Keratinocyte (primary cell): ENCODE data around the gene EFEMP1. TPM values are rescaled to one million over a fixed set of nuclear protein-coding genes. Genes with fewer than 3 reads are reported as not detected.

ENCODE experiments used
- DNase-seq: peaks from one replicate; pipeline ENCODE4 v3.0.0-alpha.2; 2011; ENCODE audit warnings: low read depth, missing footprints, low spot score
- FAIRE-seq: peaks from 2 replicates; lab custom pipeline; 2011; peaks lifted over from hg19 to GRCh38; lab: Jason Lieb, UNC
- H2AFZ ChIP-seq: 2 replicates; pipeline ENCODE4 v1.6.0; 2012; ENCODE audit warnings: low read length, control low read depth, inconsistent platforms; ENCODE audit not compliant: control insufficient read depth
- H3K27ac ChIP-seq: 2 replicates; pipeline ENCODE4 v1.5.1; 2011; ENCODE audit warnings: low read length; ENCODE audit not compliant: control insufficient read depth, insufficient read depth
- H3K27me3 ChIP-seq: 3 replicates; pipeline ENCODE4 v1.6.0; 2011; ENCODE audit warnings: low read length; ENCODE audit not compliant: control insufficient read depth, insufficient read depth; ENCODE audit errors: extremely low read depth
- H3K36me3 ChIP-seq, 2 experiments: 2 replicates in 1 of 2; 3 replicates in 1 of 2; pipeline ENCODE4 v1.5.1; 2011; ENCODE audit warnings: low read length in 2 of 2, mild to moderate bottlenecking in 1 of 2; ENCODE audit not compliant: control insufficient read depth in 2 of 2, insufficient read depth in 2 of 2; ENCODE audit errors: extremely low read depth in 1 of 2
- H3K4me1 ChIP-seq: 3 replicates; pipeline ENCODE4 v1.5.1; 2011; ENCODE audit warnings: low read length; ENCODE audit not compliant: control insufficient read depth, insufficient read depth; ENCODE audit errors: extremely low read depth
- H3K4me2 ChIP-seq: 3 replicates; pipeline ENCODE4 v1.6.0; 2011; ENCODE audit warnings: low read depth, low read length; ENCODE audit not compliant: control insufficient read depth, insufficient read depth; ENCODE audit errors: extremely low read depth
- H3K4me3 ChIP-seq, 3 experiments: fragments of 200-600 bp in 1 of 3; sonication (generic) in 1 of 3; 2 replicates in 2 of 3; 3 replicates in 1 of 3; pipeline ENCODE4 v1.5.1; 2011 to 2016; ENCODE audit warnings: low read length in 3 of 3, mild to moderate bottlenecking in 3 of 3, control low read depth in 2 of 3, inconsistent platforms in 1 of 3, low read depth in 1 of 3, mixed read lengths in 1 of 3, mixed run types in 1 of 3, moderate library complexity in 1 of 3; ENCODE audit not compliant: control insufficient read depth in 2 of 3, insufficient read depth in 2 of 3; ENCODE audit errors: extremely low read depth in 1 of 3
- H3K79me2 ChIP-seq: 2 replicates; pipeline ENCODE4 v1.6.0; 2012; ENCODE audit warnings: low read length; ENCODE audit not compliant: control insufficient read depth, insufficient read depth
- H3K9ac ChIP-seq: 3 replicates; pipeline ENCODE4 v1.6.0; 2011; ENCODE audit warnings: low read length; ENCODE audit not compliant: control insufficient read depth, insufficient read depth; ENCODE audit errors: extremely low read depth
- H3K9me1 ChIP-seq: 3 replicates; pipeline ENCODE4 v1.6.0; 2011; ENCODE audit warnings: low read length; ENCODE audit not compliant: control insufficient read depth, insufficient read depth; ENCODE audit errors: extremely low read depth
- H3K9me3 ChIP-seq: 2 replicates; pipeline ENCODE4 v1.5.1; 2012; ENCODE audit warnings: low read depth, low read length; ENCODE audit not compliant: control insufficient read depth
- H4K20me1 ChIP-seq: 3 replicates; pipeline ENCODE4 v1.6.0; 2011; ENCODE audit warnings: low read length; ENCODE audit not compliant: control insufficient read depth, insufficient read depth; ENCODE audit errors: extremely low read depth
- CTCF ChIP-seq, 3 experiments: IDR thresholded peaks in 1 of 3; conservative IDR thresholded peaks in 1 of 3; optimal IDR thresholded peaks in 1 of 3; 2 replicates in 2 of 3; 3 replicates in 1 of 3; pipeline versions ENCODE3 to v1.5.1; 2011; ENCODE audit warnings: low read length in 3 of 3, mild to moderate bottlenecking in 3 of 3, moderate library complexity in 2 of 3, control low read depth in 1 of 3, inconsistent platforms in 1 of 3; ENCODE audit not compliant: insufficient read depth in 2 of 3; ENCODE audit errors: extremely low read depth in 1 of 3
- EZH2 ChIP-seq: IDR thresholded peaks from one replicate; pipeline ENCODE4 v1.6.1; 2012; ENCODE audit warnings: inconsistent platforms, mild to moderate bottlenecking, low read length, moderate library complexity
- dilution Hi-C: fragments of 300-500 bp; cut with MboI; formaldehyde crosslinking; loops from one replicate; pipeline ENCODE4 v1.7.0; 2020; ENCODE audit warnings: low sequenced_read_pairs; ENCODE audit not compliant: extremely low pct_ligation_motif_present
- polyA plus RNA-seq, 5 experiments: library from polyadenylated mRNA; depleted of rRNA in 3 of 5; stranded (reverse) in 3 of 5; stranded (forward) in 1 of 5; unstranded in 1 of 5; fragments of >200 nt; gene quantifications; 1 replicate in 1 of 5; 2 replicates in 3 of 5; 3 replicates in 1 of 5; pipeline versions ENCODE4 v1.2.1 to v1.2.3, GENCODE V29; 2011 to 2012; ENCODE audit warnings: missing spikeins in 2 of 5, low read depth in 1 of 5, low replicate concordance in 1 of 5

Gene EFEMP1
- polyA plus RNA-seq, 1 donor (not counting 4 experiments of a cell fraction or from before 2014, with no cell fraction given), result 234 TPM

GRCh38 chr2:55949211-55949610 lies 25.6 kb upstream of the EFEMP1 start:
- H3K79me2 ChIP-seq, result no peaks in the 10 kb centered on the region
- H3K27me3 ChIP-seq, result no peaks in the 10 kb centered on the region
- H3K27ac ChIP-seq, result no peak overlapping the region
- TF ChIP-seq CTCF (optimal IDR thresholded peaks at IDR 0.05 in 1 of 3, IDR thresholded peaks at IDR 0.05 in 1 of 3, conservative IDR thresholded peaks at IDR 0.05 in 1 of 3; ENCODE audit: extremely low read depth in 1 of 3, insufficient read depth in 2 of 3, low read length in 3 of 3), result no peak
- no peak overlapping the region for H3K9ac ChIP-seq
- H3K4me3 ChIP-seq, result no peak overlapping the region
- dilution Hi-C loops, result no loop called here
- H3K9me1 ChIP-seq, result no peaks in the 10 kb centered on the region
- H3K36me3 ChIP-seq, result no peaks in the 10 kb centered on the region
- DNase-seq (no peak), FAIRE-seq (no peak)
- no peak overlapping the region for H2AFZ ChIP-seq
- no peaks in the 10 kb centered on the region for H3K9me3 ChIP-seq
- H3K4me1 ChIP-seq, result peaks cover 5% of the 10 kb centered on the region
- H3K4me2 ChIP-seq, result no peak overlapping the region
- no peaks in the 10 kb centered on the region for H4K20me1 ChIP-seq

- Histone ChIP-seq H4K20me1 (no peaks in the 10 kb centered on the region), H2AFZ (no peak overlapping the region), H3K27me3 (no peaks in the 10 kb centered on the region), H3K9me1 (no peaks in the 10 kb centered on the region), H3K36me3 (no peaks in the 10 kb centered on the region), H3K79me2 (no peaks in the 10 kb centered on the region), H3K4me2 (no peak overlapping the region), H3K27ac (no peak overlapping the region), H3K4me3 (no peak overlapping the region), H3K9ac (no peak overlapping the region), H3K9me3 (no peaks in the 10 kb centered on the region), H3K4me1 (peaks cover 10% of the 10 kb centered on the region)
- no peak for DNase-seq
- dilution Hi-C loops, result no loop called here
- no peak for TF ChIP-seq CTCF (optimal IDR thresholded peaks at IDR 0.05 in 1 of 3, IDR thresholded peaks at IDR 0.05 in 1 of 3, conservative IDR thresholded peaks at IDR 0.05 in 1 of 3; ENCODE audit: extremely low read depth in 1 of 3, insufficient read depth in 2 of 3, low read length in 3 of 3)
- no peak for TF ChIP-seq EZH2
- FAIRE-seq, result no peak
Observed at GRCh38 chr2:55948176-55948923, 24.8 kb upstream of the EFEMP1 start.
